Activated gamma-delta T cell (primary cell): ENCODE measurements around the gene PRICKLE2.
A peak's percentile ranks its signal among the peaks of the same experiment; 100 is the strongest.

Experiments used
- DNase-seq: peaks from one replicate; lab custom pipeline; 2025; lab: John Stamatoyannopoulos, UW
- total RNA-seq, 2 donors: gene quantifications; one replicate each; lab custom pipeline; 2026; lab: John Stamatoyannopoulos, UW

The PRICKLE2 gene, protein sequence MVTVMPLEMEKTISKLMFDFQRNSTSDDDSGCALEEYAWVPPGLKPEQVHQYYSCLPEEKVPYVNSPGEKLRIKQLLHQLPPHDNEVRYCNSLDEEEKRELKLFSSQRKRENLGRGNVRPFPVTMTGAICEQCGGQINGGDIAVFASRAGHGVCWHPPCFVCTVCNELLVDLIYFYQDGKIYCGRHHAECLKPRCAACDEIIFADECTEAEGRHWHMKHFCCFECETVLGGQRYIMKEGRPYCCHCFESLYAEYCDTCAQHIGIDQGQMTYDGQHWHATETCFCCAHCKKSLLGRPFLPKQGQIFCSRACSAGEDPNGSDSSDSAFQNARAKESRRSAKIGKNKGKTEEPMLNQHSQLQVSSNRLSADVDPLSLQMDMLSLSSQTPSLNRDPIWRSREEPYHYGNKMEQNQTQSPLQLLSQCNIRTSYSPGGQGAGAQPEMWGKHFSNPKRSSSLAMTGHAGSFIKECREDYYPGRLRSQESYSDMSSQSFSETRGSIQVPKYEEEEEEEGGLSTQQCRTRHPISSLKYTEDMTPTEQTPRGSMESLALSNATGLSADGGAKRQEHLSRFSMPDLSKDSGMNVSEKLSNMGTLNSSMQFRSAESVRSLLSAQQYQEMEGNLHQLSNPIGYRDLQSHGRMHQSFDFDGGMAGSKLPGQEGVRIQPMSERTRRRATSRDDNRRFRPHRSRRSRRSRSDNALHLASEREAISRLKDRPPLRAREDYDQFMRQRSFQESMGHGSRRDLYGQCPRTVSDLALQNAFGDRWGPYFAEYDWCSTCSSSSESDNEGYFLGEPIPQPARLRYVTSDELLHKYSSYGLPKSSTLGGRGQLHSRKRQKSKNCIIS
- 0 to 0.04 reads per million in 2 donors for total RNA-seq

DNA sequence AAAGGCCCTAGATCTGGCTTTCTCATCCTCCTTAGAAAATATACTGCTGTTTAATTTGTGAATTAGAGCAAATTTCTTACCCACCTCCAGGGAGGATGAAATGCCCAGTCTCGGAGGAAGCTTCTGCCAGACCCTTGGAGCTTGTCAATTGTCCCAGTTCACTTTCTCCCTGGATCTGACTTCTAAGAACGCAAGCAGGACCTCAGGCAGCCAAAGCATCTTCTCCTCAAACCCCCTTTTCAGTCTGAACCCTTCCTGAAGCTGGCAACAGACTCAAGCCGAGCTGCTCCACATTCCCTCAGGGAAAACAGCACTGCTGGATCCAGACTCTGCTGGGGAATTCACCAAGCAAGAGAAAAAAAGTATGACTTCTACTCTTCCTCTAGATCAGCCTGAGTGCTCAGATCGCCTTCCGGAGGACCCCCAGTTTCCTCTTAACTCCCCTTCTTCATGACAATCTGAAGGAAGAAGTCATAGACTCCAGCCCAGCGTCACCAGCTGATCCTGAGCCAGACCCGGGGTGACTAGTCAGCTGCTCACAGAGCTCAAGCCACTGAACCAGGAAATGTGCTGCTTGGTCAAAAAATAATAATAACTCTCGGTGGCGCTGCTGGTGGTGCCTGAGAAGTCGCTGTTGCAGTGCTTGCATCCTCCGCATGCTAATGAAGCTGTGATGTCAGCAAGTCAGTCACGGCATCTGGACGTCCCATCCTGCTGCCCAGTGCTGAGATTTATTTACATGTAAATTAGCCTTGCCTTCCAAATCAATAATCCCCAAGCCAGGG, at the start of gene PRICKLE2:
PRICKLE2 (minus strand) TSS at position 641 of the 785 bp plus-strand sequence. CDS start 26,539 bp downstream, outside the sequence.
- DNase-seq: no peak

DNA sequence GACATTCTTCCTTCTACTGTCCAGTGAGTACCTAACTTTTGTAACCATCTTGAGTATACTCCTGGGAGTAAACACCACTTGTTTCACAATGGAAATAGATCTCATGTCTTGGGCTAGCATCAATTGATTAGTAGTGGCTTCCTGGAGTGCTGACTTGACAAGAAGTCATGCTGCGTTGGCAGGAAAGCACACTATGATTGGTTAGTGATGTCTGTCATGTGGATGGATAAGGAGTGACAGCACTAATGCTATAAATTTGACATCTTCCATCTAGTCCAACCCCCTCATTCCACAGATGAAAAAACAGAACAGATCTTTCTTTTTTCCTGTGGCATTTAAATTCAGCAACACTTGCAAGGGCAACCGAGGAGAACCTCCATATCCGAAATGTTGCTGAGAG, 47.6 kb upstream of the PRICKLE2 start:
- DNase-seq: no peak

- DNase-seq: no peak
Measured at GRCh38 chr3:64272271-64272670, 47.0 kb upstream of the PRICKLE2 start.

DNA sequence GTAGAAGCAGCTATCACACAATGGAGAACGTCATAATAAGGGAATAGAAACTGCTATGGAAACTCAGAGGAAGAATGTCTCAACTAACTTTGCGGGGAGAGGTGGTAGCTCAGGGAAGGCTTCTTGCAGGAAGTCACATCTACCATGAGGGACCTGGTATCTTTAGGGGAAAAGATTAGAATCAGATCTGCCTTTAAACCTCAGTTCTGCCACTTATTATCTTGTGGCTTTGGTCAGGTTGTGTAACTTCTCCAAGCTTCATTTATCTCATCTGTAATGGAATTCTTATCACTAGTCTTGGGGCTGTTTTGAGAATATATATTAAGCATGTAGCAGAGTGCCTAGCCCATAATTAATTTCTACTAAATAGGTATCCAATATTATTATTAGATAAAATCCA, 46.4 kb upstream of the PRICKLE2 start:
- no peak for DNase-seq

DNA sequence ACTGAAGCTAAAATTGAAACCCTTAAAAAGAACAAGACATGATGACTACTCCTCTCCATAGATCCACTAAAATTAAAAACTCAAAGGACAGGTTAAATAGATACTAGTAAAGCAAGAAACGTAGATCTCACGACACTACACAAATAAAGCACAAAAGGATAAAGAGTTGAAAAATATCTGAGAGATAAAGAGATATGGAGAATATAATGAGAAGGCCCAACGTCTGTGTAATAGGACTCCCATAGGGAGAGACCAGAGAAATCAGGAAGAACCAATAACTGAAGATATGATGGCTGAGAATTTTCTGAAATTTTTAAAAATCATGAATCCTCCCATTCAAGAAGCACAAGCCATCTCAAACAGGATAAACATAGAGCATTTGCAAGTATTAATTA, 45.6 kb upstream of the PRICKLE2 start:
- no peak for DNase-seq

GRCh38 chr3:64270142-64270865, 45.0 kb upstream of the PRICKLE2 start:
- DNase-seq: no peak

- no peak for DNase-seq
Measured at GRCh38 chr3:64268926-64269325, 43.7 kb upstream of the PRICKLE2 start.

- peak; percentile 4 for DNase-seq
Measured at GRCh38 chr3:64267721-64268604, 42.7 kb upstream of the PRICKLE2 start.

DNA sequence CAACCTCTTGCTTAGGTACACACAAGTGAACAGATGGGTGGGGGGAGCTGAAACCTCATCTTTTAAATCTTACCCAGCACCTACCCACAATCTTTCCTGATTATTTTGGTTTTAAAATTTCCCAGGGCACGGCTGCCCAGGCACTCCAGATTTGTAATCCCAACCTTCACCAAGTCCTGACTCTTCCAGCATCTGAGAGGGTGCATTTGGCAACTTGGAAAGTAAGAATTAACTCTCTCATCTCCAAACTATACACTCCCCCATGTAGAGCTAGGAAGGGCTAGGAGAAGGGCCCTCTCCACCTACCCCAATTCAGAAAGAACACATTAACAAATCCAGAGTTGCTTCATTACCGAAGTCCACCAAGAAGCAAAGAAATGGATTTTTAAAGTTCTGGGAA, 41.7 kb upstream of the PRICKLE2 start:
- no peak for DNase-seq

DNA sequence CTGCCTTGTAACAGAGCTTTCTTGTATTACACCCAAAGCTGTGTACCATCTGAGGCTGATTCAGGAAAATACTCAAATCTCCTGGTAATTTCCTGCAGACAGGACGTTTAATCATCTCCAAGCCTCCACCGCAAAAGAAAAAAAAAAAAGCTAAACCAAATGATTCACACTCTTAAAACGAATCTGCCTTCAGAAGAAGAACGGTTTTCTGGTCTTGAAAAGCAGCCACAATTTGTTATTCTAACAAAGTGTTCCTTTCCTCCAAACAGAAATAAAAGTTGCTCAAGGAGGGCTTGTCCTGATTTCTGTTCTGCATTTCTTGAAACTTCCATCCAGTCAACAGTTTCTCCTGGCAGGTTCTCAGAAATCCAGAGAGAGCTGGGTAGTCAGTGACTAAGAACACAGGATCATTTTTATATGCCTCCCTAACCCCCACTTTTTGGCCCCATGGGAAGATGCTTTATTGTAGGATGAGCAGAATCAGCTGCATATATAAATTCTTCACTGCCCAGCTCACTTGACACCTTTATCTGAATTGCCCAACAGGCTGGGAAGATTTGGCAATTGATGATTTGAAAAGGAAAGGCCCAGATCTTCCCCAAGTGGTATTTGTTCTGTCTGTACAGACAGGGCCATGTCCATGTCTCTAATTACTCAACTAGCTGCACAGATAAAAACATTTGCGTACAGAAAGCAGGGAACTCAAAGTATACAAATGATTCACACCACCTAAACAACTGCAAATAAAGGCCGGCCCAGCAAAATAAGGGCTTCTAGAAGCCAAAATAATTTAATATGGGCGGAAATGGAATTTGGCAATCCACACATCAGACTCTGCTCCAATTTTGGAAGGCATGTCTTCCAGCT, 41.0 kb upstream of the PRICKLE2 start:
- DNase-seq: no peak

GRCh38 chr3:64265646-64266045, 40.4 kb upstream of the PRICKLE2 start:
- no peak for DNase-seq

- no peak for DNase-seq
Measured at GRCh38 chr3:64264501-64265109, 39.3 kb upstream of the PRICKLE2 start.

DNA sequence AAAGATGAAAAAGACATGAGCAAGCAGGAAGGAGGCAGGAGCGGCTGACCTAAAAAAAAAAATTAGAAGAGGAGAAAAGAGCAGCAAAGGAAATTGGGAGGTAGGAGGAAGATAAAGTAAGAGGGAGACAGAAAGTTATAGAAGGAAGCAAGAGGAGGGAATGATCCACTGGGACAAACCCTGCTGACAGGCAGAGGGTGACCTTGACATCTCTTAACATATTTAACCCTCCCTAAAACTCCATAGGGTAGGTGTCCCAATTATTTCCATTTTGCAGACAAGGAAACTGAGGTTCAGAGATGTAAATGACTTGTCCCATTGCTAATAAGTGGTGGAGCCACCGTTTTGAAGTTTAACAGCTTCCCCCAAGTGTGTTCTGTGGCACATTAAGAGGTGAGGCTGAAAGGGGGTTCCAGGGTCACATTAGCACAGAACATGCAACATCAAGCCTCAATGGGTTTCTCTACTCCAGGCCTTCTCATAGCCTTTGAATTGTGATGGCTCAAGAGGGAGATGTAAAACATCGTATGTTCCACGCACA, 37.4 kb upstream of the PRICKLE2 start:
- no peak for DNase-seq

DNA sequence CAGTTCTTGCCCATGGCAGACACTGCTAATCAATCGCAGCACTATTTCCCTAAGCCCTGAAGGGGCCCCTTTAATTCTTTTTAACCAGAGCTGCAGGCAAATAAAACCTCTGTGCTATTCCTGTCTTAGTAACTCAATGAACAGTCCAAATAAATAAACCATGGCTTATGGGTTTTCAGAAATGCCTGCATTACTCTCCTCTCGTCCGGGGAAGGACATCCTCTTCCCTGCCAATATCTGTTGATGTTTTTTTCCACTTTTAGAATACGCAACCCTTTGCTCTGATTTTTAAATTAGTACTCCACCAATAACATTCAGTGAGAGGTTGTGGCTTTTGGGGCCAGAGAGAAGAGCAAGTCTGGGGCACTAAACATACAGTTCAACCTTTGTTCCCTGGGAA, 35.2 kb upstream of the PRICKLE2 start:
- DNase-seq: no peak

- DNase-seq: no peak
Measured at GRCh38 chr3:64259636-64260035, 34.4 kb upstream of the PRICKLE2 start.

DNA sequence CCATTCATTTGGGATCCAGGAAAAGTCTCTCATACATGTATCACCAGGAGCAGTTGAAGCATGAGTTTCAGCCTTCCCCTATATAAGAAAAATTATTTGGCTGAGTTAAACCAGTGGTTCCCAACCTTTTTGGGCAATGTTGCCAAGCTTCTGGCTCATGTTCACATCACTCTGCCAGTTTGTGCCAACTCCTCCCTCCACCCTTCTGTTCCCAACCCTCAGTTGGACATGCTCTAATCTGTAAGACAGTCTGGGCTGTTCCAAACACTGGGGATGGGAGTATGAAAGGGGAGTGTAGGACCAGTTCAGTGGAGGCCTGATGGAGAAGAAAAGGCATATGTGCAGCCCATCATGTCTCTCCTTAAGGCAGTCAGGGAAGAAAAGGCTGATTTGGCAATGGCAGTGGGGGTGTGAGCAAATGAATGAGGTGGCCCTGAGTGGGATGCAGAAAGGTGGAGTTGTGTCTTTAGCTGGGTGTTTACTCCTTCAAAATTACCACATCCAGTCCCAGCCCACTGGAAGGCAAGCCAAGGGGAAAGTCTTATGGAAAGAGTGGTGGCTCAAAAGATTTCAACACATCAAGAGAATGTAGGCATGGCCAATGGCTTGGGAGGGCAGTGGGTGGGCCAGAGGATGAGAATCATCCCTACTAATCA, 32.0 kb upstream of the PRICKLE2 start:
- DNase-seq: no peak

GRCh38 chr3:64255741-64256340, 30.6 kb upstream of the PRICKLE2 start:
- no peak for DNase-seq

- no peak for DNase-seq
Measured at GRCh38 chr3:64254443-64254842, 29.2 kb upstream of the PRICKLE2 start.
